Measurements from ENCODE around the gene EYA3. TPM values are rescaled to one million over a fixed set of nuclear protein-coding genes. Genes with fewer than 3 reads are reported as not detected.

EYA3 gene
- total RNA-seq, 4 donors from 2014 or later: 9.6 to 15.5 (median 12.6) TPM

DNA sequence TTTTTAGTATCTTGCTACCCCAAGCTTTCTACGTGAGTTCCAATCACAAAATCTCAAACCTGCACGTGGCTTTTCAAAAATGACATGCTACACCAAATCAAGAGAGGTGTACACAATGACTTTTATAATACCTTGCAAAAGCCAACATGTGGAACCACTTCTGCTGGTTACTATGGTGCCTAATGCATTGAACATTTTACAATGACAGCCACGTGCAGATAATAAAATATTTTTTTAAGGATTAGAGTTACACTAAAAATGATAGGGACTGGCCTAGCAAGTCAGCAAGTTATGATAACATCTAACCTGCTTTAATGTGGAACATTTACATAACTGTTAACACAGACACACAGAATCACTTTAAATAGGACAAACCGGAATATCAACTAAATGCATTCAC lies 30.2 kb downstream of the EYA3 start:
- TF ChIP-seq, protein P1, sequence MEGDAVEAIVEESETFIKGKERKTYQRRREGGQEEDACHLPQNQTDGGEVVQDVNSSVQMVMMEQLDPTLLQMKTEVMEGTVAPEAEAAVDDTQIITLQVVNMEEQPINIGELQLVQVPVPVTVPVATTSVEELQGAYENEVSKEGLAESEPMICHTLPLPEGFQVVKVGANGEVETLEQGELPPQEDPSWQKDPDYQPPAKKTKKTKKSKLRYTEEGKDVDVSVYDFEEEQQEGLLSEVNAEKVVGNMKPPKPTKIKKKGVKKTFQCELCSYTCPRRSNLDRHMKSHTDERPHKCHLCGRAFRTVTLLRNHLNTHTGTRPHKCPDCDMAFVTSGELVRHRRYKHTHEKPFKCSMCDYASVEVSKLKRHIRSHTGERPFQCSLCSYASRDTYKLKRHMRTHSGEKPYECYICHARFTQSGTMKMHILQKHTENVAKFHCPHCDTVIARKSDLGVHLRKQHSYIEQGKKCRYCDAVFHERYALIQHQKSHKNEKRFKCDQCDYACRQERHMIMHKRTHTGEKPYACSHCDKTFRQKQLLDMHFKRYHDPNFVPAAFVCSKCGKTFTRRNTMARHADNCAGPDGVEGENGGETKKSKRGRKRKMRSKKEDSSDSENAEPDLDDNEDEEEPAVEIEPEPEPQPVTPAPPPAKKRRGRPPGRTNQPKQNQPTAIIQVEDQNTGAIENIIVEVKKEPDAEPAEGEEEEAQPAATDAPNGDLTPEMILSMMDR (IDR thresholded peaks at IDR 0.05; ENCODE audit: low read depth): no peak

DNA sequence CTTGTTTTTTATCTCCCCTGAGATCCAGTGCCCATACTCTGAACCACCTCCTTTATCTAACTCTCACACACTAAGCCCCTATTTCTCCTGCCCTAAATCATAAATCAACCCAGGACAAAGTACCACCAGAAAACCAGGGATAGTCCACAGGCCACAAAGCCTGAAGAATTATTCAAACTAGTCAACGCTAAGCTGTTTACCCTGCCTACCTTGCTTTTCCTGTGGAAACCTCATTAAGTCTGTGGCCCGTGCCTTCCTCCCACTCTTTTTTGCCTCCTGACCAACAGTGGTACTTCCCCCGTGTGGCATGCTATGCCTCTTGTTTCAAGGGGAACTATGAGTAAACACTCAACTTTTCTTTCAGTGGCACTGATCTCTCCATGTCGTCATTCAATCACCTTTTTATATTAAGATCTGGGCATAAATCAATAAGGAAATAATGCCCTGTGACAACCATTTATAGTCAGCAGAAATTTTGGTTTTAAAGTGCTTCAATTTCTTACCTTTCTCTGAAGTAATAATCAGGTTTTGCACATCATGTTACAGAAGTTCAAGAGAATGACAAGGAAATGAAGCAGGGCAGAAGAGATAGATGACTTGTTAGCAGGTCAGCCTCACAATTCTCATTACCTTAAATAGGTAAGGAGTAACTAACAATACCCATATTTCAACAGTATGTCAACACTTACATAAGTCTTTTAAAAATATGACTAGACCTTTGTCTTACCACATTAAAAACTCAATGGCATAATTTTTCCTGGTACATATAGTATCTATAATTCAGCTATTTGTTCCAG lies 32.1 kb downstream of the EYA3 start:
- TF ChIP-seq, protein P1 (IDR thresholded peaks at IDR 0.05; ENCODE audit: low read depth): no peak

DNA sequence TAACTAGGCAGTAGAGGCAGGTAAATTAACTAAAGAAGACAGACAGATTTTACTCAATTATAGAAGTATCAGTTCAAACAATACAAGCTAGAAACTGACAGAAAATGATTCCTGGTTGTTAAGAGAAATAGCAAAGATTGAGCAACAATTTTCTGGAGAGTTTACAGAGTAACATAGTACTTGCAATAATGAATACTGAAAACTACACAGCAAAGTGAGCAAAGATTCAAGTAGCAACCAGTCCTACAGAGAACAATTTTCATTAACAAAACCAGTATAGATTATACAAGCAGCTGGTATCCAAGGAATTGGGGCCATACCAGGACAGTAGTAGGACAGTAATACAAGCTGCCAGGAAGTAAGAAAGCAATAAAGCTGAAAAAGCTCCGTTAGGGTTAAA lies 37.6 kb downstream of the EYA3 start:
- TF ChIP-seq, protein P1 (IDR thresholded peaks at IDR 0.05; ENCODE audit: low read depth): no peak

DNA sequence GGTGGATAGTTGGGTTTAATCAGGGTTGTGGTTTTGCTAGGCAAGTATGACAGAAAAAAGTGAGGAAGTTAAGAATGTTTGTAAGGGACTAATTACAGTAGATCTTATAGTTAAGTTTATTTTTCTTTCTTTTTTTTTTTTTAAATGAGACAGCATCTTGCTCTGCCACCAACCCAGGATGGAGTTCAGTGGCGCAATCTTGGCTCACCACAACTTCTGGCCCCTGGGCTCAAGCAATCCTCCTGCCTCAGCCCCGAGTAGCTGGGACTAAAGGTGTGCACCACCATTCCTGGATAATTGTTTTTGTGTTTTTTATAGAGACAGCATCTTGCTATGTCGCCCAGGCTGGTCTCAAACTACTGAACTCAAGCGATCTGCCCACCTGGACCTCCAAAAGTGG lies 41.7 kb downstream of the EYA3 start:
- TF ChIP-seq, protein P1 (IDR thresholded peaks at IDR 0.05; ENCODE audit: low read depth): no peak

DNA sequence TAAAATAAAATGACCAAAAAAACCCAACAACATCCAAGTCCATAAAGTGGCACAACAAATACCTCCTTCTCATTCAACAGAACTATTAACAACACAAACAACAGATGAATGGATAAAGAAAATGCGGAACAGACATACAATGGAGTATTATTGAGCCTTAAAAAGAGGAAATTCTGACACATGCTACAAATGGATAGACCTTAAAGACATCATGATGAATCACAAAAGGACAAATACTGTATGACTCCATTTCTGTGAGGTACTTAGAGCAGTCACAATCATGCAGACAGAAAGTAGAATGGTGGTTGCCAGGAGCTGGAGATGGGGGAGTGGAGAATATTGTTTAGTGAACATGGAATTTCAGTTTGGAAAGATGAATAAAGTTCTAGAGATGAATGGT lies 42.6 kb downstream of the EYA3 start:
- TF ChIP-seq, protein P1 (IDR thresholded peaks at IDR 0.05; ENCODE audit: low read depth): no peak

DNA sequence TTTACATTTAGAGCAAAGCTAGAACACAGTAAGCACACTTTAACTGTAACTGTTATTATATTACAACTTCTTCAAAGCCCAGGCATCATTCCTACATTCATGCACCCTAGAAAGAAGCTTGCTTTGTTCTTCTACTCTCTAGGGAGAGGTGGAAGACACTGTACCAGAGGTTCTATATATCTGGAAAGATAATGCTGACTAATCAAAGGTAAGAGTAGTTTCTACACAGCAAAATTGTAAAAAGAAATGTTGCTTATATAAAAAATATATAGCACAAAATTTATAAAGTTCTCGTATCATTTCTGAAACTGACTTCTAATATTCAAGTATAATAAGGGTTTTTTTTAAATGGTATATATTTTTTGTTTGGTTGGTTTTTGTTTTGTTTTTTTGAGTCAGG lies 44.0 kb downstream of the EYA3 start:
- TF ChIP-seq, protein P1 (IDR thresholded peaks at IDR 0.05; ENCODE audit: low read depth): no peak

DNA sequence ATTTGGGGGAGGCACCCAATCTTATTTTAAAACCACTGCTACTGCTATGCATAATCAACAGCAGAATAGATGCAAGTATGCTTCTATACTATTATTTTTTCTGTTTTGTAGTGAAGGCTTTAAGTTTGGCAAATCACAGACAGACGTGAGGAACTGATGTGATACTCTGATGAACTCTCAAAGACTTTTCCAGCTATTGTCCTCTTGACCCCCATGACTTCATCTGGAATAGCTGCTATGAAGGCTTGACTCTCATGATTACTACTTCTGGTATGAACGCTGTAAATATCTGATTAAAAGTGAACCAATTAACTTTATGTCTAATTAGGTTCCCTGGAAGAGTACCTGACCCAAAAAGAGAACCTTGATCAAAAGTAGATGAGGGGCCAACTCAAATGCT lies 49.1 kb downstream of the EYA3 start:
- TF ChIP-seq, protein P1 (IDR thresholded peaks at IDR 0.05; ENCODE audit: low read depth): no peak

All from subcutaneous adipose tissue (tissue), 4 donors.